ENCODE results near the gene ELFN1. TPM values are rescaled to one million over a fixed set of nuclear protein-coding genes. Genes with fewer than 3 reads are reported as not detected.

Gene ELFN1
- total and polyA plus RNA-seq, 4 donors = 0.43 to 3.5 (median 3.4) TPM

DNA sequence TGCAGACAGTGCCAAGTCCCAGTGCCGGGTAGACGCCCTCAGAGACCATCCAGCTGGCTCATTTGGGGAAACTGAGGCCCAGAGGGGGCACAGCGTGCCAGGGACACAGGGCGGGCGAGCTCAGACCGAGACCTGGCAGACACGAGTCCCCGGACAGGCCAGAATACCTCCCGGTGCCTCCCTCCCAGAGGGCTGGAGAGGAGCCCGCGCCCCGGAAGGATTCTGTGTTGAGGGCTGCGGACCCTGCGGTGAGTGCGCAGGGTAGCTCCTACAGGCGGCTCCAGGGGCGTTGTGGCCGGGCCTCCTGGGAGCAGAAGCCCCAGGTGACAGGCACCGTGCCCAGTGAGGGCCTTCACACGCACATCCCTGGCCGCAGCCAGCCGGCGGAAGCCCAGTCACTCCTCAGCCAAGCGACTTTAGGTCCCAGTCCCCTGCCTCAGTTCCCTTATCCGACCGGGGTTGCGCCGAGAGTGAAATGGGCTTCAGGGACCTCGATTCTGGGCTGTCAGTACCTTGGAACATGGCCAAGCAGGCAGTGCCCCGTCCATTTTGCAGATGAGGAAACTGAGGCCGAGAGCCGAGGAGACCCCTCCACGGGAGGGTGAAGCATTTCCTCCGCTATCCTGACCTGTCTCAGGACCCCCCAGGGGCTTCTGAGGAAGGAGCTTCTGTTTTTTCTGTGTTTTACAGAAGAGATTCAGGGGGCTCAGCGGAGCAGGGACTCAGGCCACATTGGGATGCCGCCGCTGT, 73.6 kb downstream of the ELFN1 start (continued):
- TF ChIP-seq GABPA (IDR thresholded peaks at IDR 0.05 in 1 of 2, conservative IDR thresholded peaks at IDR 0.05 in 1 of 2) = no peak
- no peak for TF ChIP-seq RAD21 (IDR thresholded peaks at IDR 0.05)
- no peak for TF ChIP-seq RXRA (IDR thresholded peaks at IDR 0.05)
- TF ChIP-seq, protein P1, sequence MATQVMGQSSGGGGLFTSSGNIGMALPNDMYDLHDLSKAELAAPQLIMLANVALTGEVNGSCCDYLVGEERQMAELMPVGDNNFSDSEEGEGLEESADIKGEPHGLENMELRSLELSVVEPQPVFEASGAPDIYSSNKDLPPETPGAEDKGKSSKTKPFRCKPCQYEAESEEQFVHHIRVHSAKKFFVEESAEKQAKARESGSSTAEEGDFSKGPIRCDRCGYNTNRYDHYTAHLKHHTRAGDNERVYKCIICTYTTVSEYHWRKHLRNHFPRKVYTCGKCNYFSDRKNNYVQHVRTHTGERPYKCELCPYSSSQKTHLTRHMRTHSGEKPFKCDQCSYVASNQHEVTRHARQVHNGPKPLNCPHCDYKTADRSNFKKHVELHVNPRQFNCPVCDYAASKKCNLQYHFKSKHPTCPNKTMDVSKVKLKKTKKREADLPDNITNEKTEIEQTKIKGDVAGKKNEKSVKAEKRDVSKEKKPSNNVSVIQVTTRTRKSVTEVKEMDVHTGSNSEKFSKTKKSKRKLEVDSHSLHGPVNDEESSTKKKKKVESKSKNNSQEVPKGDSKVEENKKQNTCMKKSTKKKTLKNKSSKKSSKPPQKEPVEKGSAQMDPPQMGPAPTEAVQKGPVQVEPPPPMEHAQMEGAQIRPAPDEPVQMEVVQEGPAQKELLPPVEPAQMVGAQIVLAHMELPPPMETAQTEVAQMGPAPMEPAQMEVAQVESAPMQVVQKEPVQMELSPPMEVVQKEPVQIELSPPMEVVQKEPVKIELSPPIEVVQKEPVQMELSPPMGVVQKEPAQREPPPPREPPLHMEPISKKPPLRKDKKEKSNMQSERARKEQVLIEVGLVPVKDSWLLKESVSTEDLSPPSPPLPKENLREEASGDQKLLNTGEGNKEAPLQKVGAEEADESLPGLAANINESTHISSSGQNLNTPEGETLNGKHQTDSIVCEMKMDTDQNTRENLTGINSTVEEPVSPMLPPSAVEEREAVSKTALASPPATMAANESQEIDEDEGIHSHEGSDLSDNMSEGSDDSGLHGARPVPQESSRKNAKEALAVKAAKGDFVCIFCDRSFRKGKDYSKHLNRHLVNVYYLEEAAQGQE (IDR thresholded peaks at IDR 0.05) = no peak

- no peak overlapping the region for H3K4me3 ChIP-seq (ENCODE audit: low read depth in 1 of 3, low read length in 3 of 3)
- peaks cover 0 to 12% (median 4%) of the 10 kb centered on the region in 4 donors for H3K4me1 ChIP-seq (ENCODE audit: control insufficient read depth in 4 of 4, insufficient read depth in 4 of 4, low read length in 3 of 4)
- H3K27me3 ChIP-seq (ENCODE audit: control insufficient read depth in 4 of 4, insufficient read depth in 4 of 4, low read length in 3 of 4) = no peaks in the 10 kb centered on the region
- no peak overlapping the region for H3K27ac ChIP-seq (ENCODE audit: low read depth in 1 of 2, low read length in 2 of 2)
- WGBS = 97% methylated on average over 56 of the region's 56 CpGs
- no peak for DNase-seq (ENCODE audit: low spot score)
- no peaks in the 10 kb centered on the region for H3K9me3 ChIP-seq (ENCODE audit: control insufficient read depth in 4 of 4, low read length in 3 of 4)
- no peak for TF ChIP-seq HNF4A (conservative IDR thresholded peaks at IDR 0.05)
- TF ChIP-seq, protein P2, sequence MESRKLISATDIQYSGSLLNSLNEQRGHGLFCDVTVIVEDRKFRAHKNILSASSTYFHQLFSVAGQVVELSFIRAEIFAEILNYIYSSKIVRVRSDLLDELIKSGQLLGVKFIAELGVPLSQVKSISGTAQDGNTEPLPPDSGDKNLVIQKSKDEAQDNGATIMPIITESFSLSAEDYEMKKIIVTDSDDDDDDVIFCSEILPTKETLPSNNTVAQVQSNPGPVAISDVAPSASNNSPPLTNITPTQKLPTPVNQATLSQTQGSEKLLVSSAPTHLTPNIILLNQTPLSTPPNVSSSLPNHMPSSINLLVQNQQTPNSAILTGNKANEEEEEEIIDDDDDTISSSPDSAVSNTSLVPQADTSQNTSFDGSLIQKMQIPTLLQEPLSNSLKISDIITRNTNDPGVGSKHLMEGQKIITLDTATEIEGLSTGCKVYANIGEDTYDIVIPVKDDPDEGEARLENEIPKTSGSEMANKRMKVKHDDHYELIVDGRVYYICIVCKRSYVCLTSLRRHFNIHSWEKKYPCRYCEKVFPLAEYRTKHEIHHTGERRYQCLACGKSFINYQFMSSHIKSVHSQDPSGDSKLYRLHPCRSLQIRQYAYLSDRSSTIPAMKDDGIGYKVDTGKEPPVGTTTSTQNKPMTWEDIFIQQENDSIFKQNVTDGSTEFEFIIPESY (IDR thresholded peaks at IDR 0.05) = no peak
- TF ChIP-seq FOXA2 (IDR thresholded peaks at IDR 0.05) = no peak
- no peak for TF ChIP-seq TAF1 (conservative IDR thresholded peaks at IDR 0.05)
- TF ChIP-seq, protein P1 (IDR thresholded peaks at IDR 0.05) = no peak
- no peak for TF ChIP-seq HNF4G (IDR thresholded peaks at IDR 0.05)
- no peak for TF ChIP-seq EGR1 (IDR thresholded peaks at IDR 0.05; ENCODE audit: low read depth in 2 of 2)
- TF ChIP-seq, protein P3, sequence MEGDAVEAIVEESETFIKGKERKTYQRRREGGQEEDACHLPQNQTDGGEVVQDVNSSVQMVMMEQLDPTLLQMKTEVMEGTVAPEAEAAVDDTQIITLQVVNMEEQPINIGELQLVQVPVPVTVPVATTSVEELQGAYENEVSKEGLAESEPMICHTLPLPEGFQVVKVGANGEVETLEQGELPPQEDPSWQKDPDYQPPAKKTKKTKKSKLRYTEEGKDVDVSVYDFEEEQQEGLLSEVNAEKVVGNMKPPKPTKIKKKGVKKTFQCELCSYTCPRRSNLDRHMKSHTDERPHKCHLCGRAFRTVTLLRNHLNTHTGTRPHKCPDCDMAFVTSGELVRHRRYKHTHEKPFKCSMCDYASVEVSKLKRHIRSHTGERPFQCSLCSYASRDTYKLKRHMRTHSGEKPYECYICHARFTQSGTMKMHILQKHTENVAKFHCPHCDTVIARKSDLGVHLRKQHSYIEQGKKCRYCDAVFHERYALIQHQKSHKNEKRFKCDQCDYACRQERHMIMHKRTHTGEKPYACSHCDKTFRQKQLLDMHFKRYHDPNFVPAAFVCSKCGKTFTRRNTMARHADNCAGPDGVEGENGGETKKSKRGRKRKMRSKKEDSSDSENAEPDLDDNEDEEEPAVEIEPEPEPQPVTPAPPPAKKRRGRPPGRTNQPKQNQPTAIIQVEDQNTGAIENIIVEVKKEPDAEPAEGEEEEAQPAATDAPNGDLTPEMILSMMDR (IDR thresholded peaks at IDR 0.05; ENCODE audit: low read depth, low read length, missing input control) = no peak
- no peak for TF ChIP-seq GABPA (IDR thresholded peaks at IDR 0.05 in 1 of 2, conservative IDR thresholded peaks at IDR 0.05 in 1 of 2)
- TF ChIP-seq SP1 (IDR thresholded peaks at IDR 0.05) = no peak
- TF ChIP-seq, protein P4, sequence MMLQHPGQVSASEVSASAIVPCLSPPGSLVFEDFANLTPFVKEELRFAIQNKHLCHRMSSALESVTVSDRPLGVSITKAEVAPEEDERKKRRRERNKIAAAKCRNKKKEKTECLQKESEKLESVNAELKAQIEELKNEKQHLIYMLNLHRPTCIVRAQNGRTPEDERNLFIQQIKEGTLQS (IDR thresholded peaks at IDR 0.05) = no peak
- no peak for TF ChIP-seq JUND (IDR thresholded peaks at IDR 0.05)
- TF ChIP-seq NR2F2 (IDR thresholded peaks at IDR 0.05) = no peak
- no peak for TF ChIP-seq RAD21 (IDR thresholded peaks at IDR 0.05)
- TF ChIP-seq MAX (IDR thresholded peaks at IDR 0.05) = no peak
- TF ChIP-seq RXRA (IDR thresholded peaks at IDR 0.05) = no peak
- H3K36me3 ChIP-seq (ENCODE audit: control insufficient read depth in 4 of 4, insufficient read depth in 3 of 4, low read depth in 1 of 4, low read length in 3 of 4) = peaks cover 0 to 9% (median 2%) of the 10 kb centered on the region in 4 donors
- no peak overlapping the region for H3K9ac ChIP-seq (ENCODE audit: low read depth in 1 of 2, low read length in 2 of 2)
Measured at GRCh38 chr7:1744296-1745017, 74.4 kb downstream of the ELFN1 start.
